Upper lobe of left lung (tissue), 6 donors: ENCODE data around the gene FBXO11. TPM values are rescaled to one million over a fixed set of nuclear protein-coding genes. Genes with fewer than 3 reads are reported as not detected.
"Not testable (repeated sequence)": the region's sequence is repeated elsewhere in the genome, so short reads cannot be mapped to it uniquely, and the experiment has no call there.

ENCODE experiments used
- ATAC-seq, 2 donors: fragments of 200-7000 bp; cut with Tn5 transposase; one replicate each; pipeline ENCODE4 v1.9.1; 2022; ENCODE audit warnings: mild to moderate bottlenecking in 2 of 2, moderate library complexity in 2 of 2; ENCODE audit not compliant: low FRiP score in 2 of 2
- DNase-seq, 2 donors: peaks; one replicate each; pipeline ENCODE4 v3.0.0-alpha.2; 2019 to 2020
- H3K27ac ChIP-seq, 4 donors: fragments of 200-600 bp; sonication (generic); one replicate each; pipeline ENCODE4 v1.5.1; 2016 to 2019
- H3K27me3 ChIP-seq, 4 donors: fragments of 200-600 bp; sonication (generic); one replicate each; pipeline ENCODE4 v1.5.1; 2017 to 2019
- H3K36me3 ChIP-seq, 4 donors: fragments of 200-600 bp; sonication (generic); one replicate each; pipeline ENCODE4 v1.5.1; 2016 to 2019
- H3K4me1 ChIP-seq, 4 donors: fragments of 200-600 bp; sonication (generic); one replicate each; pipeline ENCODE4 v1.5.1; 2018 to 2019
- H3K4me3 ChIP-seq, 4 donors: fragments of 200-600 bp; sonication (generic); one replicate each; pipeline ENCODE4 v1.5.1; 2017 to 2019; ENCODE audit warnings: mild to moderate bottlenecking in 2 of 4, moderate library complexity in 1 of 4
- H3K9me3 ChIP-seq, 4 donors: fragments of 200-600 bp; sonication (generic); one replicate each; pipeline ENCODE4 v1.5.1; 2018 to 2019
- EP300 ChIP-seq, 4 donors: sonication (generic); formaldehyde crosslinking; IDR thresholded peaks; one replicate each; pipeline ENCODE4 v1.5.1; 2017; ENCODE audit warnings: antibody characterized with exemption in 4 of 4, control low read depth in 2 of 4
- POLR2A ChIP-seq, 4 donors: fragments of 450-650 bp; IDR thresholded peaks; one replicate each; pipeline ENCODE4 v1.5.1; 2016 to 2017; ENCODE audit warnings: antibody characterized with exemption in 4 of 4, mild to moderate bottlenecking in 2 of 4
- POLR2AphosphoS5 ChIP-seq, 2 donors: sonication (generic); formaldehyde crosslinking; IDR thresholded peaks; one replicate each; pipeline ENCODE4 v1.5.1; 2017; ENCODE audit warnings: antibody characterized with exemption in 2 of 2
- WGBS, 2 donors: methylation state at CpG; one replicate each; pipeline ENCODE4 v1.1.5; 2017 to 2018; 5-methylcytosine and 5-hydroxymethylcytosine counted together
- total RNA-seq, 6 donors: library from RNA; depleted of rRNA in 4 of 6; stranded (reverse); fragments of >200 nt in 4 of 6; gene quantifications; one replicate each; pipeline versions ENCODE4 v1.1.0 to v1.2.1, GENCODE V29; 2016 to 2021
- TF ChIP-seq, protein P1 (sequence below), 6 experiments: fragments of 450-650 bp in 4 of 6; fragments of 200-600 bp in 2 of 6; sonication (generic) in 2 of 6; IDR thresholded peaks; one replicate each; pipeline ENCODE4 v1.5.1; 2016 to 2019; ENCODE audit warnings: antibody characterized with exemption in 6 of 6
- donor health status: DM: no; HTN: no; CAD: no; lungs with moderate emphysema.
- donor health status: DM: no; HTN: yes; CAD: no; lungs with severe emphysema.

FBXO11 gene
- total RNA-seq, 6 donors from 2014 or later: 30.5 to 99.2 (median 60.0) TPM

- Histone ChIP-seq H3K4me3 (no peak overlapping the region), H3K27ac (no peak overlapping the region), H3K9me3 (no peaks in the 10 kb centered on the region), H3K27me3 (no peaks in the 10 kb centered on the region), H3K4me1 (no peaks in the 10 kb centered on the region), H3K36me3 (no peaks in the 10 kb centered on the region)
- DNase-seq (no peak), ATAC-seq (no peak)
- TF ChIP-seq EP300 (IDR thresholded peaks at IDR 0.05) (no peak), POLR2AphosphoS5 (IDR thresholded peaks at IDR 0.05) (no peak), POLR2A (IDR thresholded peaks at IDR 0.05) (no peak)
- TF ChIP-seq, protein P1, sequence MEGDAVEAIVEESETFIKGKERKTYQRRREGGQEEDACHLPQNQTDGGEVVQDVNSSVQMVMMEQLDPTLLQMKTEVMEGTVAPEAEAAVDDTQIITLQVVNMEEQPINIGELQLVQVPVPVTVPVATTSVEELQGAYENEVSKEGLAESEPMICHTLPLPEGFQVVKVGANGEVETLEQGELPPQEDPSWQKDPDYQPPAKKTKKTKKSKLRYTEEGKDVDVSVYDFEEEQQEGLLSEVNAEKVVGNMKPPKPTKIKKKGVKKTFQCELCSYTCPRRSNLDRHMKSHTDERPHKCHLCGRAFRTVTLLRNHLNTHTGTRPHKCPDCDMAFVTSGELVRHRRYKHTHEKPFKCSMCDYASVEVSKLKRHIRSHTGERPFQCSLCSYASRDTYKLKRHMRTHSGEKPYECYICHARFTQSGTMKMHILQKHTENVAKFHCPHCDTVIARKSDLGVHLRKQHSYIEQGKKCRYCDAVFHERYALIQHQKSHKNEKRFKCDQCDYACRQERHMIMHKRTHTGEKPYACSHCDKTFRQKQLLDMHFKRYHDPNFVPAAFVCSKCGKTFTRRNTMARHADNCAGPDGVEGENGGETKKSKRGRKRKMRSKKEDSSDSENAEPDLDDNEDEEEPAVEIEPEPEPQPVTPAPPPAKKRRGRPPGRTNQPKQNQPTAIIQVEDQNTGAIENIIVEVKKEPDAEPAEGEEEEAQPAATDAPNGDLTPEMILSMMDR (IDR thresholded peaks at IDR 0.05): no peak
- 95 to 97% methylated on average over 1 of the region's 1 CpG for whole genome bisulfite sequencing, 2 donors
Measured at GRCh38 chr2:47916412-47916811, 10.1 kb upstream of the FBXO11 start.

DNA sequence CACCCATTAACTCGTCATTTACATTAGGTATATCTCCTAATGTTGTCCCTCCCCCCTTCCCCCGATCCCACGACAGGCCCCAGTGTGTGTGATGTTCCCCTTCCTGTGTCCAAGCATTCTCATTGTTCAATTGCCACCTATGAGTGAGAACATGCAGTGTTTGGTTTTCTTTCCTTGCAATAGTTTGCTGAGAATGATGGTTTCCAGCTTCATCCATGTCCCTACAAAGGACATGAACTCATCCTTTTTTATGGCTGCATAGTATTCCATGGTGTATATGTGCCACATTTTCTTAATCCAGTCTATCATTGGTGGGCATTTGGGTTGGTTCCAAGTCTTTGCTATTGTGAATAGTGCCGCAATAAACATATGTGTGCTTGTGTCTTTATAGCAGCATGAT lies 4.4 kb upstream of the FBXO11 start:
- ATAC-seq, H3K27me3 ChIP-seq, H3K36me3 ChIP-seq, H3K27ac ChIP-seq, H3K9me3 ChIP-seq, H3K4me3 ChIP-seq, DNase-seq, H3K4me1 ChIP-seq: not testable (repeated sequence)
- 90 to 92% methylated on average over 4 of the region's 4 CpGs for WGBS, 2 donors

DNA sequence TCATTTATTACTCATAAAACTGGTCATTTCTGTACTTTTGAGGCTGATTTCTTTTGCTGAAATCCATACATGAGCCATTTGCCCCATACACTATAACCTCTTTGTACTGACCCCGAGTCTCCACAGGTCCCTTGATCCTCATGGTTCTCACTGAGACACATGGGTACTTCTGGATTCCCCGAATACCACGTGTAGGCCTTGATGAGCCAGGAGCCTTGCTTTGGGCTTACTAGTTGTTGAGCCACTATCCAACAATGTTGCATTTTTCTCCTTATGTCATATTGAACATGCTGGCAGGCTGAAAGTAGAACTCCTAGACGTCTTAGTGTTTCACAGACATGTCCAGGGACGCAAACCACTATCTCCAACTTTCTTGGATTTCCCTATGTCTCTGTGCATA lies 2.4 kb upstream of the FBXO11 start:
- ATAC-seq: no peak
- H3K27me3 ChIP-seq: no peaks in the 10 kb centered on the region
- no peak for TF ChIP-seq POLR2A (IDR thresholded peaks at IDR 0.05)
- no peak for TF ChIP-seq EP300 (IDR thresholded peaks at IDR 0.05)

GRCh38 chr2:47907039-47907781 lies 912 bp upstream of the FBXO11 start:
- 16 to 23% methylated on average over 14 to 15 of the region's 15 CpGs for WGBS, 2 donors
- H3K27ac ChIP-seq: peak overlapping the region; percentile 94 to 100 (median 98)
- peak overlapping the region; percentile 14 to 84 (median 68) for H3K4me3 ChIP-seq
- no peaks in the 10 kb centered on the region for H3K36me3 ChIP-seq
- no peaks in the 10 kb centered on the region for H3K27me3 ChIP-seq
- ATAC-seq: no peak
- DNase-seq: peak in 1 of 2 donors; percentile 62
- TF ChIP-seq POLR2AphosphoS5 (IDR thresholded peaks at IDR 0.05) (no peak), POLR2A (IDR thresholded peaks at IDR 0.05) (peak in 1 of 4 donors; percentile 16), EP300 (IDR thresholded peaks at IDR 0.05) (no peak)
- TF ChIP-seq, protein P1 (IDR thresholded peaks at IDR 0.05): peak in 1 of 6 experiments; percentile 0
- no peaks in the 10 kb centered on the region for H3K9me3 ChIP-seq
- H3K4me1 ChIP-seq: peaks cover 9 to 24% (median 11%) of the 10 kb centered on the region in 4 donors

More for the DNA sequence above, 2.4 kb upstream of the FBXO11 start:
- no peaks in the 10 kb centered on the region for H3K9me3 ChIP-seq
- peaks cover 1 to 9% (median 5%) of the 10 kb centered on the region in 4 donors for H3K4me1 ChIP-seq
- no peak overlapping the region for H3K4me3 ChIP-seq
- WGBS, 2 donors: 89 to 93% methylated on average over 5 of the region's 5 CpGs
- no peaks in the 10 kb centered on the region for H3K36me3 ChIP-seq
- H3K27ac ChIP-seq: no peak overlapping the region
- DNase-seq: no peak

GRCh38 chr2:47905386-47906156 lies 727 bp downstream of the FBXO11 start:
- 1% methylated on average over 39 to 56 of the region's 105 CpGs for WGBS, 2 donors
- Histone ChIP-seq H3K9me3 (no peaks in the 10 kb centered on the region), H3K4me3 (peak overlapping the region; percentile 66 to 84 (median 73)), H3K27ac (peak overlapping the region; percentile 94 to 100 (median 98)), H3K4me1 (peaks cover 12 to 35% (median 18%) of the 10 kb centered on the region in 4 donors), H3K27me3 (no peaks in the 10 kb centered on the region), H3K36me3 (no peaks in the 10 kb centered on the region)
- ATAC-seq: peak; percentile 2 to 38
- peak in 2 of 4 donors; percentile 9 to 41 for TF ChIP-seq POLR2A (IDR thresholded peaks at IDR 0.05)
- TF ChIP-seq, protein P1 (IDR thresholded peaks at IDR 0.05): no peak
- DNase-seq: peak; percentile 54 to 95
